ENCODE measurements around the gene TMEM45A.

DNA sequence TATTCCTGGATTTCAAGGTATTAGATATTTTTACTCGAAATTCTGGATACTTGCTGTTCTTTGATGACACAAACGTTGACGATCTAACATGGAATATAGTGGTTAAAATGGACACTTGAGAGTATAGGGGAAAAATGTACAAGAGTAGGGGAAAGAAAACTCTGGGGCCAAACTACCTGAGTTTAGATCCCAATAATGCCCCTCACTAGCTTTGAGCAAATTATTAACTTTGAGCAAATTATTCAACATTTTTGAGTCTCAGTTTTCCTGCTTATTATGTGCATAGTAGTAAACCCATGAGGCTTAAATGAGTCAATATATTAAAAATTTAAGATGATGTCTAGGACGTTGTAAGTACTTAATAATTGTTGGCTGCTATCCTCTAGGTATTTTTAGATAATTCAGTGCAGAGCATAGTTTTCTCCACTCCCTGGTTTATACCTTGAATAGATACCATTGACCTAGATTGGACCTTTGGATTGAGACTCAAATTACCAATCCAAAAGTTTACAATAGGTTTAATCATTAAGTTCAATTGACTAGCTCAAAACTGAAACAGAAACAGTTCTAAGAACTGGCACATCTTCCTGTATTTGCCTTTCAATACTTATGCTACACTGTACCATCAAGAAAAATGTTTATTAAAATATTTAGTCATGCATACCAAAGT is 121.4 kb downstream of the TMEM45A start:
- TF ChIP-seq, protein P1, sequence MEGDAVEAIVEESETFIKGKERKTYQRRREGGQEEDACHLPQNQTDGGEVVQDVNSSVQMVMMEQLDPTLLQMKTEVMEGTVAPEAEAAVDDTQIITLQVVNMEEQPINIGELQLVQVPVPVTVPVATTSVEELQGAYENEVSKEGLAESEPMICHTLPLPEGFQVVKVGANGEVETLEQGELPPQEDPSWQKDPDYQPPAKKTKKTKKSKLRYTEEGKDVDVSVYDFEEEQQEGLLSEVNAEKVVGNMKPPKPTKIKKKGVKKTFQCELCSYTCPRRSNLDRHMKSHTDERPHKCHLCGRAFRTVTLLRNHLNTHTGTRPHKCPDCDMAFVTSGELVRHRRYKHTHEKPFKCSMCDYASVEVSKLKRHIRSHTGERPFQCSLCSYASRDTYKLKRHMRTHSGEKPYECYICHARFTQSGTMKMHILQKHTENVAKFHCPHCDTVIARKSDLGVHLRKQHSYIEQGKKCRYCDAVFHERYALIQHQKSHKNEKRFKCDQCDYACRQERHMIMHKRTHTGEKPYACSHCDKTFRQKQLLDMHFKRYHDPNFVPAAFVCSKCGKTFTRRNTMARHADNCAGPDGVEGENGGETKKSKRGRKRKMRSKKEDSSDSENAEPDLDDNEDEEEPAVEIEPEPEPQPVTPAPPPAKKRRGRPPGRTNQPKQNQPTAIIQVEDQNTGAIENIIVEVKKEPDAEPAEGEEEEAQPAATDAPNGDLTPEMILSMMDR (IDR thresholded peaks at IDR 0.05), result no peak
- TF ChIP-seq POLR2A (IDR thresholded peaks at IDR 0.05), result no peak
